Kidney (tissue), 14 donors: ENCODE measurements around the gene KCNK17. TPM values are rescaled to one million over a fixed set of nuclear protein-coding genes. Genes with fewer than 3 reads are reported as not detected.
"Not testable (repeated sequence)": the region's sequence is repeated elsewhere in the genome, so short reads cannot be mapped to it uniquely, and the experiment has no call there.

Experiments used
- DNase-seq, 5 donors: peaks; one replicate each; pipeline ENCODE4 v3.0.0-alpha.2; 2013 to 2020
- FAIRE-seq: peaks from 2 replicates; lab custom pipeline; 2012; peaks lifted over from hg19 to GRCh38; lab: Jason Lieb, UNC
- H3K27ac ChIP-seq, 2 donors: one replicate each; pipeline ENCODE4 v1.7.0; 2013; ENCODE audit warnings: low read depth in 2 of 2, low read length in 2 of 2, inconsistent platforms in 1 of 2
- H3K27me3 ChIP-seq: one replicate; pipeline ENCODE4 v1.7.1; 2013; ENCODE audit warnings: low read length, inconsistent platforms; ENCODE audit not compliant: control insufficient read depth, insufficient read depth
- H3K36me3 ChIP-seq, 3 donors: one replicate each; pipeline versions ENCODE4 v1.7.0 to v1.7.1; 2013; ENCODE audit warnings: low read length in 3 of 3, control low read depth in 1 of 3, inconsistent platforms in 1 of 3; ENCODE audit not compliant: insufficient read depth in 3 of 3, control insufficient read depth in 2 of 3
- H3K4me1 ChIP-seq, 3 donors: one replicate each; pipeline versions ENCODE4 v1.7.0 to v1.7.1; 2013; ENCODE audit warnings: low read length in 3 of 3, inconsistent platforms in 1 of 3, low read depth in 1 of 3; ENCODE audit not compliant: control insufficient read depth in 2 of 3, insufficient read depth in 2 of 3
- H3K4me3 ChIP-seq, 3 donors: one replicate each; pipeline versions ENCODE4 v1.7.0 to v1.8.1; 2013; ENCODE audit warnings: low read length in 3 of 3, control low read depth in 1 of 3, inconsistent platforms in 1 of 3
- H3K9ac ChIP-seq, 3 donors: one replicate each; pipeline versions ENCODE4 v1.7.0 to v1.7.1; 2013; ENCODE audit warnings: low read length in 3 of 3, control low read depth in 1 of 3, inconsistent platforms in 1 of 3
- H3K9me3 ChIP-seq, 3 donors: one replicate each; pipeline versions ENCODE4 v1.7.0 to v1.7.1; 2013; ENCODE audit warnings: low read length in 3 of 3, control low read depth in 1 of 3, inconsistent platforms in 1 of 3; ENCODE audit not compliant: control insufficient read depth in 2 of 3, insufficient read depth in 1 of 3
- CTCF ChIP-seq: IDR thresholded peaks from 3 replicates; pipeline ENCODE4 v1.5.1; 2012; ENCODE audit warnings: mild to moderate bottlenecking, moderate library complexity, borderline replicate concordance; ENCODE audit not compliant: insufficient read depth; ENCODE audit errors: extremely low read depth
- intact Hi-C: fragments of 100-400 bp; cut with DNase I; formaldehyde crosslinking; loops from one replicate; pipeline ENCODE4 v1.11.1; 2022
- polyA plus RNA-seq: library from polyadenylated mRNA; stranded (reverse); fragments of 350-450 nt; fragmentation: Illumina TruSeq; extraction: RNeasy Lipid Tissue Mini Kit (QIAGEN cat#74804); gene quantifications from one replicate; pipeline ENCODE4 v1.2.3, GENCODE V29; 2014; ENCODE audit warnings: low read depth, low replicate concordance; ENCODE audit not compliant: insufficient read depth
- total RNA-seq: library from RNA; stranded (reverse); fragmentation: NEBNext Ultra II Directional; extraction: Animal tissue kit (Norgen Biotek cat#: 25700); gene quantifications from one replicate; pipeline ENCODE4 v1.2.1, GENCODE V29; 2021
- donor health status: control.
- donor health status: control.
- donor health status: control.
- donor health status: control.
- donor health status: control.
- donor health status: DM: yes; HTN: yes; CAD: no.
- donor health status: Normal renal cell carcinoma (clear cell type).

KCNK17 gene
- total and polyA plus RNA-seq, 2 donors from 2014 or later: 0.38 TPM; not detected in 1

GRCh38 chr6:39289490-39289889, 24.7 kb downstream of the KCNK17 start:
- H3K9me3 ChIP-seq: no peaks in the 10 kb centered on the region
- no peaks in the 10 kb centered on the region for H3K4me1 ChIP-seq
- TF ChIP-seq CTCF: no peak
- intact Hi-C loops: no loop called here
- H3K9ac ChIP-seq: no peak overlapping the region
- no peaks in the 10 kb centered on the region for H3K27me3 ChIP-seq
- DNase-seq (no peak), FAIRE-seq (no peak)
- no peak overlapping the region for H3K4me3 ChIP-seq
- H3K36me3 ChIP-seq: no peaks in the 10 kb centered on the region
- no peak overlapping the region for H3K27ac ChIP-seq

- peaks cover 0 to 5% (median 0%) of the 10 kb centered on the region in 3 donors for H3K4me1 ChIP-seq
- H3K4me3 ChIP-seq: no peak overlapping the region
- intact Hi-C loops: no loop called here
- no peaks in the 10 kb centered on the region for H3K9me3 ChIP-seq
- H3K27me3 ChIP-seq: no peaks in the 10 kb centered on the region
- FAIRE-seq (no peak), DNase-seq (no peak)
- H3K27ac ChIP-seq: no peak overlapping the region
- no peak for TF ChIP-seq CTCF
- no peak overlapping the region for H3K9ac ChIP-seq
- H3K36me3 ChIP-seq: no peaks in the 10 kb centered on the region
Measured at GRCh38 chr6:39287601-39288000, 26.6 kb downstream of the KCNK17 start.

- H3K4me3 ChIP-seq, H3K9me3 ChIP-seq, H3K9ac ChIP-seq, intact Hi-C loops, DNase-seq, FAIRE-seq, H3K36me3 ChIP-seq, H3K27ac ChIP-seq, H3K27me3 ChIP-seq: not testable (repeated sequence)
- H3K4me1 ChIP-seq: peaks cover 0 to 12% (median 7%) of the 10 kb centered on the region in 3 donors
Measured at GRCh38 chr6:39286596-39286995, 27.6 kb downstream of the KCNK17 start.

GRCh38 chr6:39282774-39283173, 31.4 kb downstream of the KCNK17 start:
- Histone ChIP-seq H3K4me3 (no peak overlapping the region), H3K36me3 (no peaks in the 10 kb centered on the region), H3K4me1 (peaks cover 0 to 36% (median 12%) of the 10 kb centered on the region in 3 donors), H3K9me3 (no peaks in the 10 kb centered on the region), H3K27ac (no peak overlapping the region), H3K9ac (no peak overlapping the region), H3K27me3 (no peaks in the 10 kb centered on the region)
- FAIRE-seq (no peak), DNase-seq (no peak)
- intact Hi-C loops: no loop called here
- TF ChIP-seq CTCF: no peak
